Nephron (organoid): Measurements from ENCODE around the gene DIP2C.

ENCODE experiments used
- H3K27ac Mint-ChIP-seq, 3 experiments: 2 replicates each; pipeline ENCODE4 v1.8.0; 2020; ENCODE audit warnings: mixed read lengths in 3 of 3, mild to moderate bottlenecking in 2 of 3, moderate library complexity in 1 of 3
- H3K27me3 Mint-ChIP-seq: 2 replicates; pipeline ENCODE4 v1.8.0; 2021; ENCODE audit warnings: low read depth, mild to moderate bottlenecking, moderate library complexity, mixed read lengths
- H3K36me3 Mint-ChIP-seq: 2 replicates; pipeline ENCODE4 v1.8.0; 2020; ENCODE audit warnings: low read depth, mixed read lengths
- H3K4me1 Mint-ChIP-seq: 2 replicates; pipeline ENCODE4 v1.8.0; 2020; ENCODE audit warnings: mixed read lengths
- H3K4me3 Mint-ChIP-seq, 3 experiments: 2 replicates each; pipeline ENCODE4 v1.8.0; 2020; ENCODE audit warnings: mild to moderate bottlenecking in 3 of 3, mixed read lengths in 3 of 3, moderate library complexity in 2 of 3
- H3K9me3 Mint-ChIP-seq: 2 replicates; pipeline ENCODE4 v1.8.0; 2020; ENCODE audit warnings: mixed read lengths
- TF ChIP-seq, protein P1 (sequence below), 3 experiments: fragments of 200-600 bp; sonication (generic); IDR thresholded peaks; one replicate each; pipeline ENCODE4 v1.5.0; 2021; ENCODE audit warnings: antibody characterized with exemption in 3 of 3; ENCODE audit not compliant: unreplicated experiment in 3 of 3

Gene DIP2C

DNA sequence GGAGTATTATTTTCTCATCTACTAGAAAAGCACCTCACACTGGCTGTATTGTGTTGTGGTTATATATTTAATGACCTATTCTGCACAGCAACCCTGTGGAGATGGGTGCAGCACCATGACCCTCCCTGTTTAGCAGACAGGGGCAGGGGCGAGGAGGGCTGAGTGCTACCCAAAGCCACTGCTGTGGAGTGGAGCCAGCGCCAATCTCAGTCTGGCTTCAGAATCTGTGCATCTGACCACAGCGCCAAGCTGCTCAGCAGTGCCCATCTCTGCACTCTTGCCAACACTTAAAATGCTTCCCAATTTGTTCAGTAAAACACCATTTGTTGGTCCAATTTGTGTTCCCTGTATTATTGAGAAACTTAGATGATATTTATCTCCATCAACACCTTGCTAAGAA lies 315.1 kb downstream of the DIP2C start:
- no peaks in the 10 kb centered on the region for H3K9me3 Mint-ChIP-seq
- no peak overlapping the region for H3K4me3 Mint-ChIP-seq
- peaks cover 68% of the 10 kb centered on the region for H3K4me1 Mint-ChIP-seq
- no peaks in the 10 kb centered on the region for H3K27me3 Mint-ChIP-seq
- TF ChIP-seq, protein P1, sequence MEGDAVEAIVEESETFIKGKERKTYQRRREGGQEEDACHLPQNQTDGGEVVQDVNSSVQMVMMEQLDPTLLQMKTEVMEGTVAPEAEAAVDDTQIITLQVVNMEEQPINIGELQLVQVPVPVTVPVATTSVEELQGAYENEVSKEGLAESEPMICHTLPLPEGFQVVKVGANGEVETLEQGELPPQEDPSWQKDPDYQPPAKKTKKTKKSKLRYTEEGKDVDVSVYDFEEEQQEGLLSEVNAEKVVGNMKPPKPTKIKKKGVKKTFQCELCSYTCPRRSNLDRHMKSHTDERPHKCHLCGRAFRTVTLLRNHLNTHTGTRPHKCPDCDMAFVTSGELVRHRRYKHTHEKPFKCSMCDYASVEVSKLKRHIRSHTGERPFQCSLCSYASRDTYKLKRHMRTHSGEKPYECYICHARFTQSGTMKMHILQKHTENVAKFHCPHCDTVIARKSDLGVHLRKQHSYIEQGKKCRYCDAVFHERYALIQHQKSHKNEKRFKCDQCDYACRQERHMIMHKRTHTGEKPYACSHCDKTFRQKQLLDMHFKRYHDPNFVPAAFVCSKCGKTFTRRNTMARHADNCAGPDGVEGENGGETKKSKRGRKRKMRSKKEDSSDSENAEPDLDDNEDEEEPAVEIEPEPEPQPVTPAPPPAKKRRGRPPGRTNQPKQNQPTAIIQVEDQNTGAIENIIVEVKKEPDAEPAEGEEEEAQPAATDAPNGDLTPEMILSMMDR (IDR thresholded peaks at IDR 0.05; ENCODE audit: unreplicated experiment in 3 of 3), result no peak
- H3K27ac Mint-ChIP-seq, result peak overlapping the region; percentile 92 to 99 (median 96)
- H3K36me3 Mint-ChIP-seq, result peaks cover 53% of the 10 kb centered on the region

DNA sequence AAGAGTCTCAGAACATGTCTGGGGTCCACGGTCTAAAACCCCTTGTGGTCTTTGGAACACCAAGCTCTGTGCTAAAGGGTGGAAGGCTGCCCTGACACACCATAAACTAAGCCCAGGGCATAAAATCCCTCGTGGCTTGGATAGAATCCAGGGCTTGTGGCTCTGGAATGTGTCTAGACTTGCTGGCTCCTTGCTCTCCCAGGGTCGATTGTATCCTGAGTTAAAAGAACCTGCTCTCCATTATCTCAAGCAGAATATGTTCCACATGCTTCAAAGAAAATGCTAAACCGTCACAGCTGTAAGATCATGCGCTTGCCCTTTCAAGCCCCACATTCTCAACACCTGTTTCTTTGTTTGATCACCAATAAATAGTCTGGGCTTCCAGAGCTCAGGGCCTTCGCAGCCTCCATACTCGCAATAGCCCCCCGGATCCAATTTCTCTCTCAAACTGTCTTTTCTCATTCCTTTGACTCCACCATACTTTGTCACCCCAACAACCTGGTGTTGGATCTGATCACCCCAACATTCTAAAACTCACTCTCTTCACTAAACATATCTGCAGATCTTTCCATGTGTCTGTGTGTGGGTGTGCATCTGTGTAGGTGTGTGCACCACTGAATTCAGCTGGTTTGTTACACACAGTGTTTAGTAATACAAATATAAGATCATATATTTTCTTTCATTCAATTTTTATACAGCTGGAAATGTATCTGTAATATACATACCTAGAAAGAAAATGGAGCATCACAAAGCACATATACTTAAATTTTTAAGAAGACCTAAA lies 315.8 kb downstream of the DIP2C start:
- peaks cover 58% of the 10 kb centered on the region for H3K36me3 Mint-ChIP-seq

DNA sequence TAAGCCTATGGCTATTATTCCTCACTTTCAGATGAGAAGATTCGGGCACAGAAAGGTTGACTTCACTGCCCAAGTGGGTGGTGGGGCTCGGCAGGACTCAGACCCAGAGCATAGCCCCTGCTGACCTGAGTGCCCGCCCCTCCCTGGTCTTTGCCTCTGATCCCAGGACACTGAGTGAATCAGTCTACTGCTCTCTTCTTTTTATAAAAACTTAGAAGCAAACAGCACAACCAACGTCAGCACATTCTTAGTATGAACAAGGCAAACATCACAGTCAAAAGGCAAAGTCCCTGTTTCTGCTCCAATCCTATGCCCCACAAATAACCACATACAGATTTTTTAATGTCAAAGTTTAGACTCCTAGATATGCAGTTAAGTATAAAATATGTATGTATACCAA lies 316.5 kb downstream of the DIP2C start:
- Mint-ChIP-seq H3K4me3 (peak overlapping the region; percentile 8 to 52 (median 51)), H3K9me3 (no peaks in the 10 kb centered on the region), H3K27ac (peak overlapping the region; percentile 92 to 99 (median 96)), H3K27me3 (no peaks in the 10 kb centered on the region), H3K36me3 (peaks cover 51% of the 10 kb centered on the region), H3K4me1 (peaks cover 72% of the 10 kb centered on the region)
- TF ChIP-seq, protein P1 (IDR thresholded peaks at IDR 0.05; ENCODE audit: unreplicated experiment in 3 of 3), result no peak

More for the DNA sequence above, 315.8 kb downstream of the DIP2C start:
- no peaks in the 10 kb centered on the region for H3K27me3 Mint-ChIP-seq
- TF ChIP-seq, protein P1 (IDR thresholded peaks at IDR 0.05; ENCODE audit: unreplicated experiment in 3 of 3), result no peak
- H3K4me3 Mint-ChIP-seq, result peak overlapping the region in 2 of 3 experiments; percentile 35 to 51
- no peaks in the 10 kb centered on the region for H3K9me3 Mint-ChIP-seq
- H3K4me1 Mint-ChIP-seq, result peaks cover 72% of the 10 kb centered on the region
- H3K27ac Mint-ChIP-seq, result peak overlapping the region; percentile 92 to 99 (median 96)

DNA sequence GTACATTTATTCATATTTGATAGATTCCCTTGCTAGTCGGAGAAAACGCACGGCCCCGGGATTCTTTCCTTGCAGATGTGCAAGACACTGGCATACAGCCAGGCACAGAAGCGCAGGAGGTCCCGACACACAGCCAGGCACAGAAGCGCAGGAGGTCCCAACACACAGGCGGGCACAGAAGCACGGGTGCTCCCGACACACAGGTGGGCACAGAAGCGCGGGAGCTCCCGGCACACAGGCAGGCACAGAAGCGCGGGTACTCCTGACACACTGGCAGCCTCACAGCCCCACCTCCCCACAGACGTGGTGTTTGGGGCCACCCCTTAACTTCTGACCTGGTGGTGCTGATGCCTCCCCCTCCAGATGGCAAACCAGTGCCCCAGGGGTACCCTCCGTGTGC lies 316.9 kb downstream of the DIP2C start:
- Mint-ChIP-seq H3K4me3 (peak overlapping the region; percentile 32 to 73 (median 52)), H3K27me3 (no peaks in the 10 kb centered on the region), H3K4me1 (peaks cover 71% of the 10 kb centered on the region), H3K36me3 (peaks cover 50% of the 10 kb centered on the region), H3K27ac (peak overlapping the region; percentile 92 to 99 (median 96)), H3K9me3 (no peaks in the 10 kb centered on the region)
- TF ChIP-seq, protein P1 (IDR thresholded peaks at IDR 0.05; ENCODE audit: unreplicated experiment in 3 of 3), result no peak

DNA sequence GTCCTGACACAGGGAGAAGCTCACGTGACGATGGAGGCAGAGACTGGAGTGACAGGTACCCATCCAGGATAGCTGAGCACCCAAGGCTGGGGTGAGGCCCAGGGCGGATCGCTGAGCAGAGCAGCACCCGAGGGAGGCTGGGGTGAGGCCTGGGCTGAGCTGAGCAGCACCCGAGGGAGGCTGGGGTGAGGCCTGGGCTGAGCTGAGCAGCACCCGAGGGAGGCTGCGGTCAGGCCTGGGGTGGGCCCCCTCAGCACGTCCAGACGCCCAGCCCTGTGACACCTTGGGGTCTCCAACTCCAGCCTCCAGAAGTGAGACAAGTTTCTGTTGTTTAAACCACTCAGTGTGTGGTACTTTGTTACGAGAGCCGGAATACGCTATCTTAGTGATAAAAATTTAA lies 318.0 kb downstream of the DIP2C start:
- H3K27ac Mint-ChIP-seq, result peak overlapping the region; percentile 29 to 99 (median 96)
- peaks cover 71% of the 10 kb centered on the region for H3K4me1 Mint-ChIP-seq
- H3K4me3 Mint-ChIP-seq, result no peak overlapping the region
- H3K9me3 Mint-ChIP-seq, result no peaks in the 10 kb centered on the region
- TF ChIP-seq, protein P1 (IDR thresholded peaks at IDR 0.05; ENCODE audit: unreplicated experiment in 3 of 3), result no peak
- H3K36me3 Mint-ChIP-seq, result peaks cover 49% of the 10 kb centered on the region
- peaks cover 9% of the 10 kb centered on the region for H3K27me3 Mint-ChIP-seq

DNA sequence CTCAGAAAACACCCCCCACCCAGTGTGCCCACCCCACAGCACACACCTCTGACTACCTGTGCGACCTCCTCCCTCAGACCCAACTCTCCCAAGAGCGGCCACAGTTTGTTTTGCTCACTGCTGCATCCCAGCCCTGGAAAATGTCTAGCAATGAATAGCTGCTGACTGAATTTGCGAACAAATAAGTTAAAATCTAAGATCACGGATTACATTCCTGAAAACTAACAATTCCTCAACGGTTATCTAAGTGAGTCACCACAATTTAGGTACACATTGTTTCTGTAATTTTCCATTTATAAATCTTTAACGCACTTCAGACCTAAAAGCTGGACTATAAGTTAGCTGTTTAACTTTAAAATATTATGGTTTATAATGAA lies 319.0 kb downstream of the DIP2C start:
- Mint-ChIP-seq H3K9me3 (no peaks in the 10 kb centered on the region), H3K4me1 (peaks cover 71% of the 10 kb centered on the region)
- TF ChIP-seq, protein P1 (IDR thresholded peaks at IDR 0.05; ENCODE audit: unreplicated experiment in 3 of 3), result no peak

More for the DNA sequence above, 319.0 kb downstream of the DIP2C start:
- peaks cover 9% of the 10 kb centered on the region for H3K27me3 Mint-ChIP-seq
- peak overlapping the region; percentile 29 to 99 (median 93) for H3K27ac Mint-ChIP-seq
- H3K36me3 Mint-ChIP-seq, result peaks cover 50% of the 10 kb centered on the region
- no peak overlapping the region for H3K4me3 Mint-ChIP-seq
